CD4-positive, alpha-beta T cell treated with Interleukin-4 for 1 hour (primary cell): ENCODE measurements around the gene GPR78.
"Not testable (repeated sequence)": the region's sequence is repeated elsewhere in the genome, so short reads cannot be mapped to it uniquely, and the experiment has no call there.

Experiments
- DNase-seq, 2 donors: peaks; one replicate each; pipeline ENCODE4 v3.0.0-alpha.2; 2020 to 2022

The GPR78 gene

DNA sequence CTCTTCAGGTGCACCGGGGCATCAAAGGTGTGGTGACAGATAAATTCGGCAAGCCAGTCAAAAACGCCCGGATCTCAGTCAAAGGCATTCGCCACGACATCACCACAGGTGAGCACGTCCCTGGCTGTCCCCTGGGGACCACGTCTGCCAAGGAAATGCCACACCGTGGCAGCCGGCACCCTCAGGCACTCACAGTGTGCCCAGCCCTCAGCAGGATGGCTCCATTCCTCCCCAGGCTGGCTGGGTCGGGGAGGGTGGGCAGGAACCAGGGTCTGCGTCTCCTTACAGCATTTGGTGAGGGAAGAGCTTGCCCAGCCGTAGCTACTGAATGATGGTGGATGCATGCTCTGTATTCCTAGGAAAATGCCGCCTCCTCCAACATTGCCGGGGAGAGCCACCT, 38.2 kb downstream of the GPR78 start:
- no peak for DNase-seq

DNA sequence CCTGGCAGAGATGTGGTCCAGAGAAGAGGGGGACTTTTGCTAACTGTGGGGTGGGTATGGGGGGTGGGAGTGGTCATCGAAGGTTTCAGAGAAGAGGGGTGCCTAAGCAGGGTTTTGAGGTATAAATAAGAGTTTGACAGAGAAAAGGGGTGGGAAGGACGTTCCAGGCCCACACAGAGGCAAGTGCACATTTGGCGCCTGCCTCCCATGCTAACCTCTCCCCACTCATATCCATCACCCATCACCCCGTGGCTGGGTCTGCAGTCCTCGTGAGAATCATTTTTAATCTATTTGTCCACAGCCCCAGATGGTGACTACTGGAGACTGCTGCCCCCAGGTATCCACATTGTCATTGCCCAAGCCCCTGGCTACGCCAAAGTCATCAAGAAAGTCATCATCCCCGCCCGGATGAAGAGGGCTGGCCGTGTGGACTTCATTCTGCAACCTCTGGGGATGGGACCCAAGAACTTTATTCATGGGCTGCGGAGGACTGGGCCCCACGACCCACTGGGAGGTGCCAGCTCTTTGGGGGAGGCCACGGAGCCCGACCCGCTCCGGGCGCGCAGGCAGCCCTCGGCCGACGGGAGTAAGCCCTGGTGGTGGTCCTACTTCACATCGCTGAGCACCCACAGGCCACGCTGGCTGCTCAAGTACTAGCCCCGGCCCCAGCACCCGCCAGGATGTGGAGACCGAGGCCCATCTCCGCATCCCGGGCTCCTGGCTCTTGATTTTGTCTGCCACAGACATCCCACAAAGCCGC, 38.9 kb downstream of the GPR78 start:
- no peak for DNase-seq

DNA sequence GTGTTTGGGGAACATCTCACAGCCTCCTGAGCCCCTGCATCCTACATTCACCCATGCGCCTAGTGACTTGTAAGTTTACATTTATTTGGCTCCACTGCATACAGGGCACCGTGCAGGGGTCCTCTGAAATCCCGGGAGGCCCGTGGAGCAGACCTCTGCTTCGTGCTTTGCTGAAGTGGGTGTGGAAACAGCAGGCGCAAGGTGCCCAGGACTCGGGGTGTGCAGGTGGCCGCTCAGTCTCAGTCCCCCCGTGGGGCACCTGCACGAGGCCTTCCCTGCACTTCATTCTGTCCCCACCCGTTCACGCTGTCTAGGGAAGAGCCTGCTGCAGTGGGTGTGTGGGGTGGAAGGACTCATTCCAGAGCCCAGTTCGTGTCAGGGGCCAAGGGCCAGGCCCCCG, 40.9 kb downstream of the GPR78 start:
- not testable (repeated sequence) for DNase-seq

DNA sequence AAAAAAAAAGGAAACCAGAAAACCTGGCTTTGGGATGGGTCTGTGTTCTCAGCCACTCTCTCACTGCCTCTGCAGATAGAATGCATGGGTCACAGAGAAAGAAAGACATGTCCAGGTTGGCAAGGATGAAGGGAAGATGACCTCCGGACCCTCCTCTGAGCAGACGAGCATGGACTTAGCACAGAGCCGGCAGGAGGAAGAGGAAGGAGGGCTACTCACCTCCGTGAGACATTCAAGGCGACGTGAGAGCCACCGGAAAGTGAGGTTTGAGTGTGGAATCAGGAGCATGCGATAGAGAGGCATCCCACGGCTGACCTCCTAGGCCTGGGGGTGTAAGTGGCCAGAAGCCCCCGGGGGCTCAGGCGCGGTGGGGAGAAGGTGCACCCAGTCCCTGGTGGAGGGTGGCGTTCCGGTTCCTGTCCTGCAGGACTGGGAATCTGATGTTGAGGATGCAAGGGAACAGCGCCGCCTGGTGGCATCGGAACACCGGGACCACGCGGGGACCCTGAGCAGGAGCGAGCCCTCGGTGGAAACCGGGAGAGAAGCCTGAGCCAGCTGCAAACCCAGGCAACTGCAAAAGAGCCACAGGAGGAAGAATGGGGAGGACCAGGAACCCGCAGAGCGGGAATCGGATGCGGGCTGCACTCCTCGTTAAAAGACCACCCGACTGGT, 44.5 kb downstream of the GPR78 start:
- not testable (repeated sequence) for DNase-seq

DNA sequence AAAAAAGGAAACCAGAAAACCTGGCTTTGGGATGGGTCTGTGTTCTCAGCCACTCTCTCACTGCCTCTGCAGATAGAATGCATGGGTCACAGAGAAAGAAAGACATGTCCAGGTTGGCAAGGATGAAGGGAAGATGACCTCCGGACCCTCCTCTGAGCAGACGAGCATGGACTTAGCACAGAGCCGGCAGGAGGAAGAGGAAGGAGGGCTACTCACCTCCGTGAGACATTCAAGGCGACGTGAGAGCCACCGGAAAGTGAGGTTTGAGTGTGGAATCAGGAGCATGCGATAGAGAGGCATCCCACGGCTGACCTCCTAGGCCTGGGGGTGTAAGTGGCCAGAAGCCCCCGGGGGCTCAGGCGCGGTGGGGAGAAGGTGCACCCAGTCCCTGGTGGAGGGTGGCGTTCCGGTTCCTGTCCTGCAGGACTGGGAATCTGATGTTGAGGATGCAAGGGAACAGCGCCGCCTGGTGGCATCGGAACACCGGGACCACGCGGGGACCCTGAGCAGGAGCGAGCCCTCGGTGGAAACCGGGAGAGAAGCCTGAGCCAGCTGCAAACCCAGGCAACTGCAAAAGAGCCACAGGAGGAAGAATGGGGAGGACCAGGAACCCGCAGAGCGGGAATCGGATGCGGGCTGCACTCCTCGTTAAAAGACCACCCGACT, 50.2 kb downstream of the GPR78 start:
- DNase-seq: not testable (repeated sequence)

DNA sequence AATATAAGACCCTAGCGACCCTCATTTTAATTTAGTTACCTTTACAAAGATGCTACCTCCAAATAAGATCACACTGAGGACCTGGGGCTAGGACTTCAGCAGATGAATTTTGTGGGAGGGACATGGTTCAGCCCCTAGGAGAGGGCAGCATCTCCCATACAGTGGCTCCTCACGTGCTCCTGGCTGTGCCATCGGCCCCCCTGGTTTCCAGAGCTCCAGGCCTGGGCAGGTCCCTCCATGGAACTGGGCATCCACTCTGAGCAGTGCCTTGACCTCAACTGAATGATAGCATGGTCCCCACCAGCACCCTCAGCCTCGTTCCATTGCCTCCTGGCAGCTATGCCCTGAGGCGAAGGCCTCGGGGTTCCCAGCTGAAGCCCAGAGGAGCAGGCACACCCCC, 51.7 kb downstream of the GPR78 start:
- DNase-seq: not testable (repeated sequence)

DNA sequence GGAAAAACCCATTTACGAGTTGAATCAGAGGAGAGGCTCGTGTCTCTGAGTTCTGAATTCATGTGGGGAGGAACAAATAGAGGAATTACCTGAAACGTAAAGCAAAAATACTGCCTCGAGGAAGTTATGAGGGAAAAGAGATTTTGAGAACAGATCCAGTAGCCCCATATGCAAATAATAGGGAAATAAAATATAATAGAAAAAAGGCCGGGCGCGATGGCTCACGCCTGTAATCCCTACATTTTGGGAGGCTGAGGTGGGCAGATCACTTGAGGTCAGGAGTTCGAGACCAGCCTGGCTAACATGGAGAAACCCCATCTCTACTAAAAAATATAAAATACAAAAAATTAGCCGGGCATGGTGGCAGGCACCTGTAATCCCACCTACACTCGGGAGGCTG, 54.6 kb downstream of the GPR78 start:
- not testable (repeated sequence) for DNase-seq

DNA sequence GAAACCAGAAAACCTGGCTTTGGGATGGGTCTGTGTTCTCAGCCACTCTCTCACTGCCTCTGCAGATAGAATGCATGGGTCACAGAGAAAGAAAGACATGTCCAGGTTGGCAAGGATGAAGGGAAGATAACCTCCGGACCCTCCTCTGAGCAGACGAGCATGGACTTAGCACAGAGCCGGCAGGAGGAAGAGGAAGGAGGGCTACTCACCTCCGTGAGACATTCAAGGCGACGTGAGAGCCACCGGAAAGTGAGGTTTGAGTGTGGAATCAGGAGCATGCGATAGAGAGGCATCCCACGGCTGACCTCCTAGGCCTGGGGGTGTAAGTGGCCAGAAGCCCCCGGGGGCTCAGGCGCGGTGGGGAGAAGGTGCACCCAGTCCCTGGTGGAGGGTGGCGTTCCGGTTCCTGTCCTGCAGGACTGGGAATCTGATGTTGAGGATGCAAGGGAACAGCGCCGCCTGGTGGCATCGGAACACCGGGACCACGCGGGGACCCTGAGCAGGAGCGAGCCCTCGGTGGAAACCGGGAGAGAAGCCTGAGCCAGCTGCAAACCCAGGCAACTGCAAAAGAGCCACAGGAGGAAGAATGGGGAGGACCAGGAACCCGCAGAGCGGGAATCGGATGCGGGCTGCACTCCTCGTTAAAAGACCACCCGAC, 55.8 kb downstream of the GPR78 start:
- not testable (repeated sequence) for DNase-seq
